ENCODE data around the gene MRPL50.

- TF ChIP-seq, protein P1, sequence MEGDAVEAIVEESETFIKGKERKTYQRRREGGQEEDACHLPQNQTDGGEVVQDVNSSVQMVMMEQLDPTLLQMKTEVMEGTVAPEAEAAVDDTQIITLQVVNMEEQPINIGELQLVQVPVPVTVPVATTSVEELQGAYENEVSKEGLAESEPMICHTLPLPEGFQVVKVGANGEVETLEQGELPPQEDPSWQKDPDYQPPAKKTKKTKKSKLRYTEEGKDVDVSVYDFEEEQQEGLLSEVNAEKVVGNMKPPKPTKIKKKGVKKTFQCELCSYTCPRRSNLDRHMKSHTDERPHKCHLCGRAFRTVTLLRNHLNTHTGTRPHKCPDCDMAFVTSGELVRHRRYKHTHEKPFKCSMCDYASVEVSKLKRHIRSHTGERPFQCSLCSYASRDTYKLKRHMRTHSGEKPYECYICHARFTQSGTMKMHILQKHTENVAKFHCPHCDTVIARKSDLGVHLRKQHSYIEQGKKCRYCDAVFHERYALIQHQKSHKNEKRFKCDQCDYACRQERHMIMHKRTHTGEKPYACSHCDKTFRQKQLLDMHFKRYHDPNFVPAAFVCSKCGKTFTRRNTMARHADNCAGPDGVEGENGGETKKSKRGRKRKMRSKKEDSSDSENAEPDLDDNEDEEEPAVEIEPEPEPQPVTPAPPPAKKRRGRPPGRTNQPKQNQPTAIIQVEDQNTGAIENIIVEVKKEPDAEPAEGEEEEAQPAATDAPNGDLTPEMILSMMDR (conservative IDR thresholded peaks at IDR 0.05 in 1 of 2, IDR thresholded peaks at IDR 0.05 in 1 of 2; ENCODE audit: extremely low read depth in 1 of 2, insufficient read depth in 1 of 2, low read depth in 1 of 2, low read length in 2 of 2), result no peak
- TF ChIP-seq EZH2 (IDR thresholded peaks at IDR 0.05; ENCODE audit: borderline replicate concordance, low read length), result no peak
Measured at GRCh38 chr9:101359679-101360078, 38.7 kb downstream of the MRPL50 start.
